HEK293 (cell line): ENCODE data around the gene CFAP45.
A peak's percentile ranks its signal among the peaks of the same experiment; 100 is the strongest.

ENCODE experiments used
- BCL11B ChIP-seq: fragments of 450-650 bp; formaldehyde crosslinking; IDR thresholded peaks from 2 replicates; pipeline ENCODE4 v1.5.1; 2016; ENCODE audit warnings: low read depth, missing biosample characterization, missing genetic modification characterization
- GLI4 ChIP-seq: fragments of 450-650 bp; formaldehyde crosslinking; IDR thresholded peaks from 2 replicates; pipeline ENCODE4 v1.5.1; 2016; ENCODE audit warnings: missing biosample characterization, missing genetic modification characterization
- KLF1 ChIP-seq: fragments of 450-650 bp; formaldehyde crosslinking; IDR thresholded peaks from 2 replicates; pipeline ENCODE4 v1.5.1; 2016; ENCODE audit warnings: missing biosample characterization, missing genetic modification characterization
- KLF16 ChIP-seq: fragments of 450-650 bp; formaldehyde crosslinking; IDR thresholded peaks from 2 replicates; pipeline ENCODE4 v1.5.1; 2017; ENCODE audit warnings: missing biosample characterization, missing genetic modification characterization
- KLF7 ChIP-seq: fragments of 450-650 bp; formaldehyde crosslinking; IDR thresholded peaks from 2 replicates; pipeline ENCODE4 v1.5.1; 2016; ENCODE audit warnings: missing biosample characterization, missing genetic modification characterization, borderline replicate concordance
- PRDM4 ChIP-seq: fragments of 450-650 bp; formaldehyde crosslinking; IDR thresholded peaks from 2 replicates; pipeline ENCODE4 v1.5.1; 2017; ENCODE audit warnings: missing biosample characterization, missing genetic modification characterization
- SALL2 ChIP-seq: fragments of 450-650 bp; formaldehyde crosslinking; IDR thresholded peaks from 2 replicates; pipeline ENCODE4 v1.5.0; 2017; ENCODE audit warnings: missing biosample characterization, mild to moderate bottlenecking, missing genetic modification characterization, borderline replicate concordance
- SP2 ChIP-seq: fragments of 450-650 bp; formaldehyde crosslinking; IDR thresholded peaks from 2 replicates; pipeline ENCODE4 v1.5.1; 2016; ENCODE audit warnings: missing biosample characterization, missing genetic modification characterization
- ZBTB1 ChIP-seq: fragments of 450-650 bp; formaldehyde crosslinking; IDR thresholded peaks from 2 replicates; pipeline ENCODE4 v1.5.1; 2016; ENCODE audit warnings: missing biosample characterization, missing genetic modification characterization
- ZIC2 ChIP-seq: fragments of 450-650 bp; formaldehyde crosslinking; IDR thresholded peaks from 2 replicates; pipeline ENCODE4 v1.5.1; 2016; ENCODE audit warnings: missing biosample characterization, missing genetic modification characterization
- ZNF138 ChIP-seq: fragments of 450-650 bp; formaldehyde crosslinking; IDR thresholded peaks from 2 replicates; pipeline ENCODE4 v1.5.1; 2016; ENCODE audit warnings: missing biosample characterization, missing genetic modification characterization, borderline replicate concordance
- ZNF155 ChIP-seq: fragments of 450-650 bp; formaldehyde crosslinking; IDR thresholded peaks from 2 replicates; pipeline ENCODE4 v1.5.1; 2016; ENCODE audit warnings: missing biosample characterization, missing genetic modification characterization
- ZNF169 ChIP-seq: fragments of 450-650 bp; formaldehyde crosslinking; IDR thresholded peaks from 2 replicates; pipeline ENCODE4 v1.5.1; 2016; ENCODE audit warnings: missing biosample characterization, missing genetic modification characterization
- ZNF23 ChIP-seq: fragments of 450-650 bp; formaldehyde crosslinking; IDR thresholded peaks from 2 replicates; pipeline ENCODE4 v1.5.1; 2016; ENCODE audit warnings: missing biosample characterization, missing genetic modification characterization, borderline replicate concordance
- ZNF239 ChIP-seq: fragments of 450-650 bp; formaldehyde crosslinking; IDR thresholded peaks from 2 replicates; pipeline ENCODE4 v1.5.1; 2016; ENCODE audit warnings: missing biosample characterization, missing genetic modification characterization
- ZNF266 ChIP-seq: fragments of 450-650 bp; formaldehyde crosslinking; IDR thresholded peaks from 2 replicates; pipeline ENCODE4 v1.5.1; 2016; ENCODE audit warnings: missing biosample characterization, missing genetic modification characterization, low read depth
- ZNF324 ChIP-seq: fragments of 450-650 bp; formaldehyde crosslinking; IDR thresholded peaks from 2 replicates; pipeline ENCODE4 v1.5.1; 2016; ENCODE audit warnings: missing biosample characterization, missing genetic modification characterization
- ZNF350 ChIP-seq: fragments of 450-650 bp; formaldehyde crosslinking; IDR thresholded peaks from 2 replicates; pipeline ENCODE4 v1.5.0; 2017; ENCODE audit warnings: missing biosample characterization, mild to moderate bottlenecking, missing genetic modification characterization
- ZNF404 ChIP-seq: fragments of 450-650 bp; formaldehyde crosslinking; IDR thresholded peaks from 2 replicates; pipeline ENCODE4 v1.5.1; 2017; ENCODE audit warnings: missing biosample characterization, missing genetic modification characterization
- ZNF416 ChIP-seq: fragments of 450-650 bp; formaldehyde crosslinking; IDR thresholded peaks from 2 replicates; pipeline ENCODE4 v1.5.1; 2016; ENCODE audit warnings: missing biosample characterization, missing genetic modification characterization
- ZNF513 ChIP-seq: fragments of 450-650 bp; IDR thresholded peaks from 2 replicates; pipeline ENCODE4 v1.5.1; 2018; ENCODE audit warnings: missing biosample characterization, missing genetic modification characterization
- ZNF529 ChIP-seq: fragments of 450-650 bp; formaldehyde crosslinking; IDR thresholded peaks from 2 replicates; pipeline ENCODE4 v1.5.1; 2017; ENCODE audit warnings: missing genetic modification characterization, missing biosample characterization; ENCODE audit not compliant: insufficient replicate concordance
- ZNF624 ChIP-seq: fragments of 450-650 bp; formaldehyde crosslinking; IDR thresholded peaks from 2 replicates; pipeline ENCODE4 v1.5.1; 2017; ENCODE audit warnings: missing biosample characterization, missing genetic modification characterization
- ZNF629 ChIP-seq: fragments of 450-650 bp; formaldehyde crosslinking; IDR thresholded peaks from 2 replicates; pipeline ENCODE4 v1.5.1; 2017; ENCODE audit warnings: missing biosample characterization, missing genetic modification characterization
- ZNF660 ChIP-seq: fragments of 450-650 bp; IDR thresholded peaks from 2 replicates; pipeline ENCODE4 v1.5.1; 2018; ENCODE audit warnings: missing biosample characterization, mild to moderate bottlenecking, missing genetic modification characterization
- ZNF768 ChIP-seq: fragments of 450-650 bp; formaldehyde crosslinking; IDR thresholded peaks from 2 replicates; pipeline ENCODE4 v1.5.1; 2018; ENCODE audit warnings: missing biosample characterization, mild to moderate bottlenecking, missing genetic modification characterization
- ZNF777 ChIP-seq: fragments of 450-650 bp; formaldehyde crosslinking; IDR thresholded peaks from 2 replicates; pipeline ENCODE4 v1.5.1; 2017; ENCODE audit warnings: missing biosample characterization, missing genetic modification characterization, borderline replicate concordance
- ZNF837 ChIP-seq: fragments of 450-650 bp; formaldehyde crosslinking; IDR thresholded peaks from 2 replicates; pipeline ENCODE4 v1.5.1; 2016; ENCODE audit warnings: missing biosample characterization, missing genetic modification characterization
- TF ChIP-seq, protein P1 (sequence below): fragments of 450-650 bp; formaldehyde crosslinking; IDR thresholded peaks from 2 replicates; pipeline ENCODE4 v1.5.1; 2016; ENCODE audit warnings: missing biosample characterization, missing genetic modification characterization
- TF ChIP-seq, protein P2 (sequence below): fragments of 450-650 bp; formaldehyde crosslinking; IDR thresholded peaks from 2 replicates; pipeline ENCODE4 v1.5.1; 2016; ENCODE audit warnings: missing biosample characterization, missing genetic modification characterization
- TF ChIP-seq, protein P3 (sequence below): fragments of 450-650 bp; formaldehyde crosslinking; IDR thresholded peaks from 2 replicates; pipeline ENCODE4 v1.5.1; 2016; ENCODE audit warnings: missing biosample characterization, missing genetic modification characterization

Gene CFAP45

GRCh38 chr1:159881622-159882526 lies 18.1 kb downstream of the CFAP45 start (continued):
- TF ChIP-seq PRDM4 (tag by site-specific recombination): no peak
- TF ChIP-seq ZNF529 (tag by site-specific recombination): no peak
- no peak for TF ChIP-seq ZNF768 (tag by site-specific recombination)
- no peak for TF ChIP-seq ZBTB1 (tag by site-specific recombination)
- no peak for TF ChIP-seq KLF16 (tag by site-specific recombination)
- peak; percentile 43; the same call in 1 of the 2 replicates for TF ChIP-seq ZNF350 (tag by site-specific recombination)
- no peak for TF ChIP-seq ZNF266
- 0 out of 2 replicates have a peak, but pooled peaks have one; percentile 12 for TF ChIP-seq SALL2
- TF ChIP-seq, protein P1, sequence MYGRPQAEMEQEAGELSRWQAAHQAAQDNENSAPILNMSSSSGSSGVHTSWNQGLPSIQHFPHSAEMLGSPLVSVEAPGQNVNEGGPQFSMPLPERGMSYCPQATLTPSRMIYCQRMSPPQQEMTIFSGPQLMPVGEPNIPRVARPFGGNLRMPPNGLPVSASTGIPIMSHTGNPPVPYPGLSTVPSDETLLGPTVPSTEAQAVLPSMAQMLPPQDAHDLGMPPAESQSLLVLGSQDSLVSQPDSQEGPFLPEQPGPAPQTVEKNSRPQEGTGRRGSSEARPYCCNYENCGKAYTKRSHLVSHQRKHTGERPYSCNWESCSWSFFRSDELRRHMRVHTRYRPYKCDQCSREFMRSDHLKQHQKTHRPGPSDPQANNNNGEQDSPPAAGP (tag by site-specific recombination): no peak
- no peak for TF ChIP-seq ZNF23
- TF ChIP-seq ZNF416 (tag by site-specific recombination): no peak
- no peak for TF ChIP-seq GLI4 (tag by site-specific recombination)
- no peak for TF ChIP-seq ZNF324 (tag by site-specific recombination)
- no peak for TF ChIP-seq KLF7 (tag by site-specific recombination)
- TF ChIP-seq ZNF513 (tag by site-specific recombination): no peak
- TF ChIP-seq ZNF629 (tag by site-specific recombination): no peak
- TF ChIP-seq ZNF155 (tag by site-specific recombination): peak; percentile 42; the same call in 1 of the 2 replicates
- TF ChIP-seq KLF1 (tag by site-specific recombination): no peak
- TF ChIP-seq, protein P2, sequence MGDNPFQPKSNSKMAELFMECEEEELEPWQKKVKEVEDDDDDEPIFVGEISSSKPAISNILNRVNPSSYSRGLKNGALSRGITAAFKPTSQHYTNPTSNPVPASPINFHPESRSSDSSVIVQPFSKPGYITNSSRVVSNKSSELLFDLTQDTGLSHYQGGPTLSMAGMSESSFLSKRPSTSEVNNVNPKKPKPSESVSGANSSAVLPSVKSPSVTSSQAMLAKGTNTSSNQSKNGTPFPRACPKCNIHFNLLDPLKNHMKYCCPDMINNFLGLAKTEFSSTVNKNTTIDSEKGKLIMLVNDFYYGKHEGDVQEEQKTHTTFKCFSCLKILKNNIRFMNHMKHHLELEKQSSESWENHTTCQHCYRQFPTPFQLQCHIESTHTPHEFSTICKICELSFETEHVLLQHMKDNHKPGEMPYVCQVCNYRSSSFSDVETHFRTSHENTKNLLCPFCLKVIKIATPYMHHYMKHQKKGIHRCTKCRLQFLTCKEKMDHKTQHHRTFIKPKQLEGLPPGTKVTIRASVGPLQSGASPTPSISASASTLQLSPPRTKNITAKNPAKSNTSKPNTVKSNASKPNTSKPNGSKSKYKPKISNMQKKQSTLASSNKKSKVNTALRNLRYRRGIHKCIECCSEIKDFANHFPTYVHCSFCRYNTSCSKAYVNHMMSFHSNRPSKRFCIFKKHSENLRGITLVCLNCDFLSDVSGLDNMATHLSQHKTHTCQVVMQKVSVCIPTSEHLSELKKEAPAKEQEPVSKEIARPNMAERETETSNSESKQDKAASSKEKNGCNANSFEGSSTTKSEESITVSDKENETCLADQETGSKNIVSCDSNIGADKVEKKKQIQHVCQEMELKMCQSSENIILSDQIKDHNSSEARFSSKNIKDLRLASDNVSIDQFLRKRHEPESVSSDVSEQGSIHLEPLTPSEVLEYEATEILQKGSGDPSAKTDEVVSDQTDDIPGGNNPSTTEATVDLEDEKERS: no peak
- TF ChIP-seq, protein P3, sequence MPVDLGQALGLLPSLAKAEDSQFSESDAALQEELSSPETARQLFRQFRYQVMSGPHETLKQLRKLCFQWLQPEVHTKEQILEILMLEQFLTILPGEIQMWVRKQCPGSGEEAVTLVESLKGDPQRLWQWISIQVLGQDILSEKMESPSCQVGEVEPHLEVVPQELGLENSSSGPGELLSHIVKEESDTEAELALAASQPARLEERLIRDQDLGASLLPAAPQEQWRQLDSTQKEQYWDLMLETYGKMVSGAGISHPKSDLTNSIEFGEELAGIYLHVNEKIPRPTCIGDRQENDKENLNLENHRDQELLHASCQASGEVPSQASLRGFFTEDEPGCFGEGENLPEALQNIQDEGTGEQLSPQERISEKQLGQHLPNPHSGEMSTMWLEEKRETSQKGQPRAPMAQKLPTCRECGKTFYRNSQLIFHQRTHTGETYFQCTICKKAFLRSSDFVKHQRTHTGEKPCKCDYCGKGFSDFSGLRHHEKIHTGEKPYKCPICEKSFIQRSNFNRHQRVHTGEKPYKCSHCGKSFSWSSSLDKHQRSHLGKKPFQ (tag by site-specific recombination): no peak
- TF ChIP-seq ZNF837 (tag by site-specific recombination): no peak
- TF ChIP-seq ZNF404 (tag by site-specific recombination): no peak
- TF ChIP-seq ZNF239 (tag by site-specific recombination): no peak
- TF ChIP-seq ZNF138: no peak
- TF ChIP-seq BCL11B: no peak
- peak; percentile 37; the same call in 1 of the 2 replicates for TF ChIP-seq ZIC2 (tag by site-specific recombination)
- TF ChIP-seq SP2 (tag by site-specific recombination): no peak
- TF ChIP-seq ZNF624 (tag by site-specific recombination): no peak
- TF ChIP-seq ZNF169 (tag by site-specific recombination): no peak
- no peak for TF ChIP-seq ZNF777 (tag by site-specific recombination)
- TF ChIP-seq ZNF660 (tag by site-specific recombination): peak; percentile 90
